Measurements from ENCODE around the gene PRM1. TPM values are rescaled to one million over a fixed set of nuclear protein-coding genes. Genes with fewer than 3 reads are reported as not detected.

The PRM1 gene
- total and polyA plus RNA-seq, 2 of the 8 experiments (the other 6 are each of a cell fraction or from before 2014, with no cell fraction given) = 0.54 to 0.82 TPM

DNA sequence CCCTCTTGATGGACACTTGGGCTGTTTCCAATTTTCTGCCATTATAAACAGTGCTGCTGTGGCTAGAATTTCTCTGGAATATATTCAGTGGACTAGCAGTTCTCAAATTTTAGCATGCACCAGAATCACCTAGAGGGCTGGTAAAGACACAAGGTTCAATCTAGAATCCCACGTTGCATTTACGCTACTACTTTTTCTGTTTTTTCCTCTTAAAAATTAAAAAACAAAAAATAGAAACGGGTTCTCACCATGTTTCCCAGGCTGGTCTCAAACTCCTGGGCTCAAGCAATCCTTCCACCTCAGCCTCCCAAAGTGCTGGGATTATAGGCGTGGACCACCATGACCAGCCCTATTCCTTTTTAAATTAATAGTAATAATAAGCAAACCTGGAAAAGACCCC lies 14.5 kb upstream of the PRM1 start:
- H3K14ac ChIP-seq (ENCODE audit: insufficient read length) = no peak overlapping the region
- no peaks in the 10 kb centered on the region for H3K79me2 ChIP-seq (ENCODE audit: control insufficient read depth in 1 of 2, insufficient read depth in 2 of 2, low read length in 2 of 2)
- ChIA-PET CTCF (ENCODE audit: partially characterized antibody) (no interaction called here), POLR2A (ENCODE audit: partially characterized antibody) (no interaction called here)
- H3K79me1 ChIP-seq (ENCODE audit: low read depth, low read length) = no peaks in the 10 kb centered on the region
- no peak overlapping the region for H3K4ac ChIP-seq (replicated peaks; ENCODE audit: insufficient read length, low read depth, low read length)
- H4K91ac ChIP-seq (replicated peaks; ENCODE audit: insufficient read length, low read length) = no peak overlapping the region
- H3K18ac ChIP-seq (ENCODE audit: extremely low read depth, low read length) = no peak overlapping the region
- no peaks in the 10 kb centered on the region for H3K36me3 ChIP-seq (ENCODE audit: control insufficient read depth in 2 of 4, insufficient read depth in 4 of 4, low read length in 3 of 4)
- no peak overlapping the region for H3K4me3 ChIP-seq (ENCODE audit: extremely low read depth in 1 of 4, insufficient read depth in 2 of 4, low read depth in 3 of 4, low read length in 4 of 4)
- H3K23me2 ChIP-seq (ENCODE audit: low read depth, low read length) = no peaks in the 10 kb centered on the region
- no peak overlapping the region for H2BK12ac ChIP-seq (ENCODE audit: low read depth, low read length)
- 93% methylated on average over 4 of the region's 4 CpGs; no CpG with 5 or more reads in 1 of the 2 experiments for WGBS, 2 experiments (ENCODE audit: extremely low coverage in 1 of 2, insufficient coverage in 1 of 2, insufficient read length in 1 of 2, insufficient replicate concordance in 2 of 2, low coverage in 1 of 2, low lambda C conversion rate in 2 of 2, missing lambda C conversion rate in 1 of 2)
- H2BK120ac ChIP-seq (replicated peaks; ENCODE audit: low read depth, low read length) = no peak overlapping the region
- no peak overlapping the region for H3K9ac ChIP-seq (replicated peaks in 1 of 4; ENCODE audit: extremely low read depth in 1 of 4, low read depth in 3 of 4, low read length in 3 of 4)
- H2BK20ac ChIP-seq (ENCODE audit: low read length) = no peak overlapping the region
- peaks cover 5 to 12% (median 9%) of the 10 kb centered on the region in 4 experiments for H3K4me1 ChIP-seq (replicated peaks in 1 of 4; ENCODE audit: control insufficient read depth in 3 of 4, insufficient read depth in 4 of 4, low read length in 3 of 4)
- H3K23ac ChIP-seq (ENCODE audit: insufficient read length) = no peak overlapping the region
- no peaks in the 10 kb centered on the region for H3K9me3 ChIP-seq (ENCODE audit: insufficient read depth in 2 of 2, low read depth in 1 of 2, low read length in 1 of 2)
- no peak overlapping the region for H4K5ac ChIP-seq (ENCODE audit: insufficient read length, low read depth, low read length)
- no peak overlapping the region for H3K56ac ChIP-seq (replicated peaks; ENCODE audit: insufficient read length, low read depth, low read length)
- no peak overlapping the region for H2AFZ ChIP-seq (ENCODE audit: low read length)
- no peak overlapping the region for H3K27ac ChIP-seq (ENCODE audit: low read depth, low read length)
- no peak overlapping the region for H2AK5ac ChIP-seq (ENCODE audit: low read depth, low read length)
- FAIRE-seq (no peak), DNase-seq (ENCODE audit: low read depth in 1 of 2, low spot score in 2 of 2) (no peak)
- no peak overlapping the region for H2BK15ac ChIP-seq (ENCODE audit: low read length)
- H4K8ac ChIP-seq (ENCODE audit: extremely low read depth, insufficient read depth, low read length) = no peak overlapping the region
- no peak overlapping the region for H2BK5ac ChIP-seq (ENCODE audit: low read depth, low read length)
- no peak overlapping the region for H3K4me2 ChIP-seq (ENCODE audit: insufficient read depth in 1 of 2, low read depth in 2 of 2, low read length in 2 of 2)
- H3K27me3 ChIP-seq (replicated peaks in 1 of 4; ENCODE audit: control insufficient read depth in 3 of 4, extremely low read depth in 1 of 4, insufficient read depth in 3 of 4, low read length in 3 of 4) = no peaks in the 10 kb centered on the region
- H4K20me1 ChIP-seq (replicated peaks in 1 of 2; ENCODE audit: control insufficient read depth in 1 of 2, insufficient read depth in 2 of 2, low read length in 2 of 2) = no peaks in the 10 kb centered on the region
- TF ChIP-seq POLR2AphosphoS5 (IDR thresholded peaks at IDR 0.05; ENCODE audit: low read depth, low read length) (no peak), CTBP2 (IDR thresholded peaks at IDR 0.05; ENCODE audit: borderline replicate concordance, insufficient read depth, insufficient read length, low read length) (no peak), HDAC2 (IDR thresholded peaks at IDR 0.05; ENCODE audit: borderline replicate concordance in 1 of 2, low read depth in 2 of 2, low read length in 2 of 2) (no peak), JUND (IDR thresholded peaks at IDR 0.05; ENCODE audit: low read length) (no peak), TAF7 (optimal IDR thresholded peaks at IDR 0.05; ENCODE audit: borderline replicate concordance, low read depth, low read length) (no peak), GTF2F1 (IDR thresholded peaks at IDR 0.05; ENCODE audit: borderline replicate concordance, low read depth, low read length) (no peak), JUN (IDR thresholded peaks at IDR 0.05; ENCODE audit: low read depth, low read length) (no peak), SIX5 (IDR thresholded peaks at IDR 0.05; ENCODE audit: low read depth, low read length) (no peak), CHD1 (IDR thresholded peaks at IDR 0.05; ENCODE audit: low read depth, low read length) (no peak), SIRT6 (IDR thresholded peaks at IDR 0.05; ENCODE audit: low read length) (no peak), PHF8 (conservative IDR thresholded peaks at IDR 0.05; ENCODE audit: low read depth, low read length) (no peak)
- TF ChIP-seq, protein P1, sequence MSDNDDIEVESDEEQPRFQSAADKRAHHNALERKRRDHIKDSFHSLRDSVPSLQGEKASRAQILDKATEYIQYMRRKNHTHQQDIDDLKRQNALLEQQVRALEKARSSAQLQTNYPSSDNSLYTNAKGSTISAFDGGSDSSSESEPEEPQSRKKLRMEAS (IDR thresholded peaks at IDR 0.05) = no peak
- TF ChIP-seq, protein P2, sequence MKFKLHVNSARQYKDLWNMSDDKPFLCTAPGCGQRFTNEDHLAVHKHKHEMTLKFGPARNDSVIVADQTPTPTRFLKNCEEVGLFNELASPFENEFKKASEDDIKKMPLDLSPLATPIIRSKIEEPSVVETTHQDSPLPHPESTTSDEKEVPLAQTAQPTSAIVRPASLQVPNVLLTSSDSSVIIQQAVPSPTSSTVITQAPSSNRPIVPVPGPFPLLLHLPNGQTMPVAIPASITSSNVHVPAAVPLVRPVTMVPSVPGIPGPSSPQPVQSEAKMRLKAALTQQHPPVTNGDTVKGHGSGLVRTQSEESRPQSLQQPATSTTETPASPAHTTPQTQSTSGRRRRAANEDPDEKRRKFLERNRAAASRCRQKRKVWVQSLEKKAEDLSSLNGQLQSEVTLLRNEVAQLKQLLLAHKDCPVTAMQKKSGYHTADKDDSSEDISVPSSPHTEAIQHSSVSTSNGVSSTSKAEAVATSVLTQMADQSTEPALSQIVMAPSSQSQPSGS (IDR thresholded peaks at IDR 0.05; ENCODE audit: low read length) = no peak

Measured in H1 (cell line).